Ovary (tissue), 9 donors: Measurements from ENCODE around the gene MTO1. TPM values are rescaled to one million over a fixed set of nuclear protein-coding genes. Genes with fewer than 3 reads are reported as not detected.

Experiments used
- DNase-seq, 5 donors: peaks; one replicate each; pipeline ENCODE4 v3.0.0-alpha.2; 2019 to 2020
- H3K27ac ChIP-seq, 2 donors: fragments of 200-600 bp; one replicate each; pipeline versions ENCODE4 v1.5.1 to v1.8.0; 2019 to 2022
- H3K27me3 ChIP-seq: fragments of 200-600 bp; one replicate; pipeline ENCODE4 v1.8.0; 2022
- H3K36me3 ChIP-seq: fragments of 200-600 bp; sonication (generic); one replicate; pipeline ENCODE4 v1.5.1; 2019
- H3K4me1 ChIP-seq: one replicate; pipeline ENCODE4 v1.8.1; 2013; ENCODE audit warnings: mild to moderate bottlenecking, moderate library complexity; ENCODE audit not compliant: insufficient read depth
- H3K4me3 ChIP-seq: fragments of 200-600 bp; sonication (generic); one replicate; pipeline ENCODE4 v1.5.1; 2017
- H3K9me3 ChIP-seq, 2 donors: fragments of 200-600 bp in 1 of 2; sonication (generic) in 1 of 2; one replicate each; pipeline versions ENCODE4 v1.5.1 to v1.8.1; 2013 to 2019; ENCODE audit warnings: mild to moderate bottlenecking in 1 of 2, moderate library complexity in 1 of 2
- CTCF ChIP-seq, 3 donors: fragments of 450-650 bp in 2 of 3; fragments of 200-600 bp in 1 of 3; IDR thresholded peaks; one replicate each; pipeline versions ENCODE4 v1.5.1 to v1.8.0; 2016 to 2022; ENCODE audit warnings: antibody characterized with exemption in 3 of 3, mild to moderate bottlenecking in 1 of 3
- EP300 ChIP-seq: sonication (generic); formaldehyde crosslinking; IDR thresholded peaks from one replicate; pipeline ENCODE4 v1.6.1; 2017; ENCODE audit warnings: antibody characterized with exemption
- POLR2A ChIP-seq: fragments of 450-650 bp; IDR thresholded peaks from one replicate; pipeline ENCODE4 v1.6.1; 2017; ENCODE audit warnings: antibody characterized with exemption, mild to moderate bottlenecking, moderate library complexity
- WGBS, 3 donors: extraction: QIAGEN DNeasy Blood & Tissue Kit in 1 of 3; methylation state at CpG; one replicate each; pipeline versions ENCODE4 v1.1.5 to v1.1.7; 2013 to 2017; 5-methylcytosine and 5-hydroxymethylcytosine counted together
- intact Hi-C, 4 donors: fragments of 100-400 bp; cut with DNase I; formaldehyde crosslinking; loops; one replicate each; pipeline versions ENCODE4 v1.11.0 to v1.15.1; 2022 to 2023
- polyA plus RNA-seq, 2 donors: library from polyadenylated mRNA; stranded (reverse); fragments of 200-250 nt in 1 of 2; fragments of 350-450 nt in 1 of 2; fragmentation: Illumina TruSeq in 1 of 2; extraction: RNeasy Lipid Tissue Mini Kit (QIAGEN cat#74804) in 1 of 2; gene quantifications; one replicate each; pipeline ENCODE4 v1.2.3, GENCODE V29; 2013 to 2014
- total RNA-seq, 7 donors: library from RNA; depleted of rRNA in 2 of 7; stranded (reverse); fragments of >200 nt in 2 of 7; fragmentation: NEBNext Ultra II Directional in 3 of 7; extraction: Animal tissue kit (Norgen Biotek cat#: 25700) in 3 of 7; gene quantifications; one replicate each; pipeline versions ENCODE4 v1.1.0 to v1.2.4, GENCODE V29; 2016 to 2023
- donor health status: DM: no; HTN: no; CAD: no; lungs with moderate emphysema.
- donor health status: DM: no; HTN: no; CAD: no.
- donor health status: Bipolar disorder and iron deficiency.
- donor health status: DM: yes; HTN: yes; CAD: no.
- donor health status: DM: no; HTN: no; CAD: no.
- donor health status: DM: yes; HTN: yes; CAD: no.

The MTO1 gene
- total and polyA plus RNA-seq, 9 donors: 19.8 to 43.1 (median 31.0) TPM

- TF ChIP-seq EP300: no peak
- no peak for TF ChIP-seq POLR2A
- TF ChIP-seq CTCF (IDR thresholded peaks at IDR 0.05): no peak
- Histone ChIP-seq H3K27ac (no peak overlapping the region), H3K9me3 (no peaks in the 10 kb centered on the region), H3K4me1 (no peaks in the 10 kb centered on the region), H3K4me3 (no peak overlapping the region), H3K27me3 (no peaks in the 10 kb centered on the region), H3K36me3 (no peaks in the 10 kb centered on the region)
- intact Hi-C loops: no loop called here
- WGBS, 3 donors: 93 to 99% (median 95%) methylated on average over 4 of the region's 4 CpGs
- DNase-seq: no peak
These were observed 15.9 kb downstream of the MTO1 start for GRCh38 chr6:73477407-73477806.

DNA sequence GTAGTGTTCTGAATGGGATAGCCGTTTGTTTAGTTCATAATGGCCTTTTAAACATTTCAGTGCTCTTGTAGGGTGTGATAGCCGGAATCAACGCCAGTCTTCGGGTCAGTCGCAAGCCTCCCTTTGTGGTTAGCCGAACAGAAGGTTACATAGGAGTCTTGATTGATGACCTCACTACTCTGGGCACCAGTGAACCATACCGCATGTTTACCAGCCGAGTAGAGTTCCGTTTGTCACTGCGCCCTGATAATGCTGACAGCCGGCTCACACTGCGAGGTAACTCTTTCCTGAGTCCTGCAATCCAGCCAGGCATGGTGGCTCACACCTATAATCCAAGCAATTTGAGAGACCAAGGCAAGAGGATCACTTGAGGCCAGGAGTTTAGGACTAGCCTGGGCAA, 20.4 kb downstream of the MTO1 start:
- no peak overlapping the region for H3K4me3 ChIP-seq
- H3K36me3 ChIP-seq: no peaks in the 10 kb centered on the region
- no peak overlapping the region for H3K27ac ChIP-seq
- intact Hi-C loops: no loop called here
- no peak for DNase-seq
- WGBS, 3 donors: 86 to 90% (median 88%) methylated on average over 12 of the region's 12 CpGs
- H3K4me1 ChIP-seq: no peaks in the 10 kb centered on the region
- TF ChIP-seq CTCF (IDR thresholded peaks at IDR 0.05): no peak
- TF ChIP-seq POLR2A: no peak
- no peak for TF ChIP-seq EP300
- H3K27me3 ChIP-seq: no peaks in the 10 kb centered on the region
- H3K9me3 ChIP-seq: no peaks in the 10 kb centered on the region

GRCh38 chr6:73484438-73484837, 22.9 kb downstream of the MTO1 start:
- Histone ChIP-seq H3K4me1 (no peaks in the 10 kb centered on the region), H3K9me3 (no peaks in the 10 kb centered on the region), H3K4me3 (no peak overlapping the region), H3K36me3 (no peaks in the 10 kb centered on the region), H3K27me3 (no peaks in the 10 kb centered on the region), H3K27ac (no peak overlapping the region)
- TF ChIP-seq POLR2A: no peak
- no peak for TF ChIP-seq EP300
- TF ChIP-seq CTCF (IDR thresholded peaks at IDR 0.05): no peak
- intact Hi-C loops: no loop called here
- WGBS, 3 donors: 81 to 86% (median 86%) methylated on average over 2 of the region's 2 CpGs
- DNase-seq: no peak

- DNase-seq: no peak
- intact Hi-C loops: no loop called here
- H3K9me3 ChIP-seq: no peaks in the 10 kb centered on the region
- no peak overlapping the region for H3K27ac ChIP-seq
- 96 to 99% (median 97%) methylated on average over 7 of the region's 7 CpGs for WGBS, 3 donors
- no peak overlapping the region for H3K4me3 ChIP-seq
- no peak for TF ChIP-seq CTCF (IDR thresholded peaks at IDR 0.05)
- TF ChIP-seq POLR2A: no peak
- TF ChIP-seq EP300: no peak
- H3K27me3 ChIP-seq: no peaks in the 10 kb centered on the region
- H3K4me1 ChIP-seq: no peaks in the 10 kb centered on the region
- H3K36me3 ChIP-seq: no peaks in the 10 kb centered on the region
These were observed 25.9 kb downstream of the MTO1 start for GRCh38 chr6:73487473-73487872.

- no peaks in the 10 kb centered on the region for H3K27me3 ChIP-seq
- intact Hi-C loops: no loop called here
- H3K4me1 ChIP-seq: no peaks in the 10 kb centered on the region
- no peak overlapping the region for H3K27ac ChIP-seq
- DNase-seq: no peak
- no peaks in the 10 kb centered on the region for H3K36me3 ChIP-seq
- H3K9me3 ChIP-seq: no peaks in the 10 kb centered on the region
- no peak overlapping the region for H3K4me3 ChIP-seq
- TF ChIP-seq POLR2A (no peak), CTCF (IDR thresholded peaks at IDR 0.05) (no peak), EP300 (no peak)
These were observed 29.8 kb downstream of the MTO1 start for GRCh38 chr6:73491377-73491776.
